GM18951 (cell line): ENCODE data around the gene MOB3A.

Source experiments
- POLR2A ChIP-seq: IDR thresholded peaks from 4 replicates; pipeline ENCODE4 v1.6.1; 2011; ENCODE audit warnings: mild to moderate bottlenecking; ENCODE audit not compliant: insufficient read length, insufficient read depth; ENCODE audit errors: extremely low read depth
- in situ Hi-C: fragments of 300-500 bp; cut with MboI; formaldehyde crosslinking; loops from one replicate; pipeline ENCODE4 v1.12.0; 2022; ENCODE audit warnings: low sequenced_read_pairs, mixed read lengths, inconsistent platforms; ENCODE audit not compliant: unreplicated experiment

MOB3A gene

DNA sequence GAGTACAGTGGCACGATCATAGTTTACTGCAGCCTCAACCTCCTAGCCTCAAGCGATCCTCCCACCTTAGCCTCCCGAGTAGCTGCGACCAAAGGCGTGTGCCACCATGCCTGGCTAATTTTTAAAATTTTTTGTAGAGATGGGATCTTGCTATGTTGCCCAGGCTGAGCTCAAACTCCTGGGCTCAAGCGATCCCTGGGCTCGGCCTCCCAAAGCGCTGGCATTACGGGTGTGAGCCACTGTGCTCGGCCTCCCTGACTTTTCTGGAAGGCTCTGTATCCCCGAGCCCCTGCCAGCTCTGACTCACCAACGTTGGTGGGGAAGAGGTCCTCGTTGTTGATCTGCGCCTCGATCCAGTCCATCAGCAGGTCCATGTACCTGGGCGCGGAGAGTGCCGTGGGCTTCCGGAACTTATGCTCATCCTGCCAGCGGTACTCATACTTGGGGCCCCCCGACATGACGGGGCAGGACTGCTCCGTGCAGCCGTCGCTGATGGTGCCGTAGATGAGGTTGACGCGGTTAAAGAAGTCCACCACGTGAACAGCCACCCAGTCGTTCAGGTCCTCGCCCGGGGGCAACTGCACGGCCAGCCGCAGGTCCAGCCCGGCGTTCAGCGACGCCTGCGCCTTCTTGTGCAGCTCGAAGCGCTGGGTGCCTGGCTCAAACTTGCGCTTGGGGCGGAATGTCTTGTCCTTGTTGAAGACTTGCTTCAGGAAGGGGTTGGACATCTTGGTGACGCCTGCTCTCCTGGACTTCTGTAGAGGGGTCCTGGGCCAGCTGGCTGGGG is 18.1 kb downstream of the MOB3A start:
- in situ Hi-C loops, result no loop called here
- TF ChIP-seq POLR2A, result no peak

- in situ Hi-C loops, result no loop called here
- TF ChIP-seq POLR2A, result no peak
These were observed 18.7 kb downstream of the MOB3A start for GRCh38 chr19:2077398-2077797.

DNA sequence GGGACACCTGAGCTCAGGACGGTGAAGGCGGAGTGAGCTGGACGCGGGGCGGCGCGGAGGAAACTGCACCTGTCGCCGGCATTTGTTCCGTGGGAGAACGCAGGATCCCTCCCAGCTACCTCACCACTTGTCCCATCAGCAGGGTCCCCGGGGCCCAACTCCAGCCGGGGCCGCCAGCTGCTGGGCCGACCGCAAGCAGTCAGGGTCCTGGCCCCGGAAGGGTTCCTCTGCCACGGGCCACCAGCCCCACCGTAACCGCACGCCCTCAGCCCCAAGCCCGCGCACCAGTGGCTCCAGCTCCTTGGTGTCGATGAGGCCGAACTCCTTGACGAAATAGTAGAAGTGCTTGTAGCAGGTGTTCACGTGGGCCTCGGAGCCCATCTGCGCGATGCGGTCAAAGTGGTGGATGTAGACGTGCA is 19.6 kb downstream of the MOB3A start:
- no peak for TF ChIP-seq POLR2A
- in situ Hi-C loops, result no loop called here

- TF ChIP-seq POLR2A, result no peak
These were observed 23.2 kb downstream of the MOB3A start for GRCh38 chr19:2072757-2073551.

DNA sequence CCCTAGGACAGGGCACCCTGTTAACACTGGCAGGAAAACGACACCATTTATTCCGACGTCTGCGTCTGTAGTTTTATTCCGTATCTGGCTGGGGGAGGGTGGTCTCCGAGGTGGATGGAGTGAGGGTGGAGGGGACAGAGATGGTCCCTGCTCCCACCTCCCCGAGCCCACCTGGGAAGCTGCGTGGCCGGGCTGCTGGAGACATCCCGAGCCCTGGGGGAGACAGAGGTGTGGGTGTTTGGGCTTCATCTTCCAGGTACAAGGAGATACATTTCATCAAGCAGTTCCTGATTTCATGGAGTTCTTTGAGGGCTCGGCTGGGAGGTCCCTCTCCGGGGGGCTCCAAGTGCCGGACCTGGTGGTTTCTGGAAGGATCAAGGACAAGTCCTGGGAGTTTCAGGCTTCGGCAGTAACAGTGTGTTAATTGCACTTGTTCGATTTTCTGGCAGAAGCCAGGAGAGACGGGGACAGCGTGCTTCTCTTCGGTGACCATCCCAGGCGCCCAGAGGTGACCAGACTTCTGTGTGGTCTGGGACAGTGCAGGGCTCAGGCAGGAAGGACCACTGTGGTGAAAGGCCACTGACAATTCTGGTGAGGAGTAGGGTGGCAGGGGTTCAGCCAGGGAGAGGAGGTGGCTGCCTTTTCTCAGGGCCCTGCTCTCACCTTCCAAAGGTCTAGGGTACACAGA is 25.0 kb downstream of the MOB3A start:
- TF ChIP-seq POLR2A, result no peak
- in situ Hi-C loops, result no loop called here

More at GRCh38 chr19:2072757-2073551, 23.2 kb downstream of the MOB3A start:
- in situ Hi-C loops, result no loop called here

- TF ChIP-seq POLR2A, result no peak
- in situ Hi-C loops, result no loop called here
These were observed 25.7 kb downstream of the MOB3A start for GRCh38 chr19:2070436-2070827.

DNA sequence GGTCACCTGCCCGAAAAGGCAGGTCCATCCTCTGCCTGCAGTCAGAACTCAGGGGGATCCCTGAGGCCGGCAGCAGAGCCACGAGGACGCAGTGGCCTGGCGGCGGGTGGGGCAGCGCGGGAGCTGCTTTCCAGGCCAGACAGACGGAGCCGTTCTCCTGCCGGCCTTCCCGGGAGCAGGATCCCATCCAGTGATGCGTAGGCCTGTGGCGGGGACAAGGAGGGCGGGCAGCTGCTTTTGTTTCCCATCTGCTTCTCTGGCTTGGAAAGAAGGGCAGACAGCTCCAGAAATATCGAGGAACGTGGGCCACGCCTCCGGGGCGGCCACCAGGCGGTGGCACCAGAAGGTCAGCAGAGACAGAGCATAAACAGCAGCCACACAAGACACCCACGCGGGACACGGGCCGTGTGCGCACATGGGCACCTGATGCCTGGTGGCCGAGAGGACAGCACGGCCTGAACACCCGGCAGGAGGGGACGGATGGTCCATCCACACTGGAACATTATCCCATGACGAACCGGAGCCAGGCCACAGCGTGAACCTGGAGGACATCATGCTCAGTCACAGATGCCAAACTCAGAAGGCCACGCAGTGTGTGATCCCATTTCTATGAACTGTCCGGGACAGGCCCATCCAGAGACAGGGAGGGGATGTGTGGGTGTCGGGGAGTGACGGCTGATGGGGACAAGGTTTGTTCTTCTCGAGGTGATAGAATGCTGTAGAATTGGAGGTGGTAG is 31.2 kb downstream of the MOB3A start:
- no peak for TF ChIP-seq POLR2A
- in situ Hi-C loops, result no loop called here

DNA sequence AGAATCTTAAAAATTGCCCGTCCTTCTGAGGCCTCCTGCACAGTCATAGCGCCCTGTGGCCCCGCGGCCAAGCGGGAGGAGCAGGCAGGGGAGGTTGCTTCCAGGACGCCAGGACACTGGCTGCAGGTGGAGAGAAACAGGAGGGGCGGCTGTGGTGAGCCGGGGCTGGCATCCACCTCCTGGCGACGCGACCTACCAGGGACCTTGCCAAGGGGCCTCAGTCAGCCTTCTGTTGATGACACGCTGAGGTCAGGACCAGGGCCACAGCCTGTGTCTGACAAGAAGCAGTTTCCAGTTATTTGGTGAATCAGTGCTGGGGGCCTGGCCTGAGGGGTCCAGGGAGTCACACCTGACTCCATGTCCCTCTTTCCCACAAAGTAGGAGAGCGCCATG is 31.7 kb downstream of the MOB3A start:
- TF ChIP-seq POLR2A, result no peak
- in situ Hi-C loops, result no loop called here

GRCh38 chr19:2063824-2064223 is 32.3 kb downstream of the MOB3A start:
- in situ Hi-C loops, result no loop called here
- TF ChIP-seq POLR2A, result no peak

GRCh38 chr19:2062770-2063169 is 33.4 kb downstream of the MOB3A start:
- no peak for TF ChIP-seq POLR2A
- in situ Hi-C loops, result no loop called here

- in situ Hi-C loops, result no loop called here
- TF ChIP-seq POLR2A, result no peak
These were observed 33.8 kb downstream of the MOB3A start for GRCh38 chr19:2062389-2062729.

DNA sequence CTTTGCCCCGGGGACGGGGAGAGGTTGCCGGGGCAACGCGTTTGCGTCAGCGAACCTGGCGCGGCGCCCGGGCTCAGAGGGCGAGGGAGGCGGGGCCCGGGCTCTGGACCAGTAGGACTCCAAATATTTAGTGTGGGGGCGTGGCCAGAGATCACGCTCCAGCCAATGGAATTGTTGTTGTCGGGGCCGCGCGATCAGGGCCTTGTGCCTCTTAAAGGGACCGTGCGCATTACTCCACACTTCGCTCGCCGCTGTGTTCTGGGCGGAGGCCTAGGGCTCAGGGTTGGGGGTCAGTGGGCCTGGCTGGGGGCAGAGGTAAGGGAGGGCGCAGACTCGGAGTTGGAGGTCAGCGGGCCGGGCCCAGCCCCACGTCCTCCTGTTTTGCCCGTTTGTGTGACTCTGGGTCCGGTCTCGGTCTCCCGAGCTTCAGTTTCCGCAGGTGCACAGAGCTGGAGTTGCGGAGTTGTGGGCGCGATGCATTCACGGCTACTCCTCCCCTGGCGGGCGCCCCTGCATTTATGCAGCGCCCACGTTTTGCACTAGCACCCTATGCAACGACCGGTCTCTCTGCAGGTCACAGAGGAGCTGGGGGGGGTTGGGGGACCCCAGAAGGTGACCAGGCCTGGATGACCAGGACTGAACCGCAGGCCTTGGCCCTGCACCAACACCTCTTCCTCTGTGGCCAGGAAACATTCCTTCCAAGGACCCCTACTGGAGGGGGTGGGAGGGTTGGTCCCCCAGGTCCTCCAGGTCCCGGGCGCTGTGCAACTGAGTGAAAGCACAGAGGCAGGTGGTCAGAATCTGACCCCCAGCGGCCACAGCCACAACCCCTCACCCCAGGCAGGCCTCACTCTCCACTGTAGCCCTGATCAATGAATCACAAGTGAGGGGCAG is 34.4 kb downstream of the MOB3A start:
- in situ Hi-C loops, result no loop called here
- peak; percentile 71 for TF ChIP-seq POLR2A

- TF ChIP-seq POLR2A, result peak; percentile 60
- in situ Hi-C loops, result no loop called here
These were observed 35.1 kb downstream of the MOB3A start for GRCh38 chr19:2060884-2061494.
